H1 (cell line): ENCODE results near the gene KLF18. TPM values are rescaled to one million over a fixed set of nuclear protein-coding genes. Genes with fewer than 3 reads are reported as not detected.

Experiments used
- CTCF ChIA-PET: fragments of 300-600 bp; sonication (Branson Sonifier 250); formaldehyde crosslinking; loops from one replicate; lab custom pipeline; 2021; ENCODE audit not compliant: partially characterized antibody; lab: Charles Lee
- POLR2A ChIA-PET: fragments of 300-600 bp; sonication (Branson Sonifier 250); formaldehyde crosslinking; loops from one replicate; lab custom pipeline; 2021; ENCODE audit warnings: inconsistent platforms; ENCODE audit not compliant: partially characterized antibody; lab: Charles Lee
- DNase-seq, 2 experiments: peaks; one replicate each; pipeline versions ENCODE4 v3.0.0 to v3.0.0-alpha.2; 2010 to 2022; ENCODE audit warnings: low spot score in 2 of 2, low read depth in 1 of 2, mixed read lengths in 1 of 2
- FAIRE-seq: peaks from 2 replicates; lab custom pipeline; 2011; peaks lifted over from hg19 to GRCh38; lab: Jason Lieb, UNC
- H2AFZ ChIP-seq: 2 replicates; pipeline ENCODE4 v1.8.1; 2012; ENCODE audit warnings: low read length, inconsistent platforms
- H2AK5ac ChIP-seq: 2 replicates; pipeline ENCODE4 v1.6.1; 2013; ENCODE audit warnings: low read depth, low read length
- H2BK120ac ChIP-seq: replicated peaks from 2 replicates; pipeline ENCODE3; 2013; ENCODE audit warnings: low read depth, low read length, inconsistent platforms
- H2BK12ac ChIP-seq: 2 replicates; pipeline ENCODE4 v1.6.1; 2013; ENCODE audit warnings: low read depth, low read length
- H2BK15ac ChIP-seq: 2 replicates; pipeline ENCODE4 v1.6.1; 2013; ENCODE audit warnings: low read length
- H2BK20ac ChIP-seq: 2 replicates; pipeline ENCODE4 v1.6.1; 2013; ENCODE audit warnings: low read length
- H2BK5ac ChIP-seq: 2 replicates; pipeline ENCODE4 v1.6.1; 2013; ENCODE audit warnings: low read depth, low read length
- H3K14ac ChIP-seq: 2 replicates; pipeline ENCODE4 v1.6.1; 2013; ENCODE audit warnings: inconsistent platforms; ENCODE audit not compliant: insufficient read length
- H3K18ac ChIP-seq: 2 replicates; pipeline ENCODE4 v1.6.1; 2013; ENCODE audit warnings: low read length; ENCODE audit errors: extremely low read depth
- H3K23ac ChIP-seq: 2 replicates; pipeline ENCODE4 v1.6.1; 2013; ENCODE audit warnings: inconsistent platforms; ENCODE audit not compliant: insufficient read length
- H3K23me2 ChIP-seq: 2 replicates; pipeline ENCODE4 v1.6.1; 2013; ENCODE audit warnings: low read depth, low read length
- H3K27ac ChIP-seq: 2 replicates; pipeline ENCODE4 v1.6.1; 2011; ENCODE audit warnings: low read depth, low read length, inconsistent platforms
- H3K27me3 ChIP-seq, 4 experiments: replicated peaks in 1 of 4; 1 replicate in 1 of 4; 2 replicates in 3 of 4; pipeline versions ENCODE4 v1.6.1 to v1.8.1; 2011 to 2013; ENCODE audit warnings: low read length in 3 of 4, mild to moderate bottlenecking in 3 of 4, inconsistent platforms in 2 of 4, mixed read lengths in 2 of 4, moderate library complexity in 1 of 4; ENCODE audit not compliant: control insufficient read depth in 3 of 4, insufficient read depth in 3 of 4; ENCODE audit errors: extremely low read depth in 1 of 4
- H3K36me3 ChIP-seq, 4 experiments: 2 replicates each; pipeline versions ENCODE4 v1.6.1 to v1.8.1; 2011 to 2013; ENCODE audit warnings: mild to moderate bottlenecking in 4 of 4, low read length in 3 of 4, moderate library complexity in 2 of 4, control low read depth in 1 of 4, inconsistent platforms in 1 of 4; ENCODE audit not compliant: insufficient read depth in 4 of 4, control insufficient read depth in 2 of 4
- H3K4ac ChIP-seq: replicated peaks from 2 replicates; pipeline ENCODE3; 2013; ENCODE audit warnings: low read length, low read depth, mixed read lengths, inconsistent platforms; ENCODE audit not compliant: insufficient read length
- H3K4me1 ChIP-seq, 4 experiments: replicated peaks in 1 of 4; 1 replicate in 1 of 4; 2 replicates in 3 of 4; pipeline versions ENCODE4 v1.6.1 to v1.8.1; 2011 to 2013; ENCODE audit warnings: low read length in 3 of 4, inconsistent platforms in 2 of 4, mixed read lengths in 1 of 4; ENCODE audit not compliant: insufficient read depth in 4 of 4, control insufficient read depth in 3 of 4
- H3K4me2 ChIP-seq, 2 experiments: 2 replicates each; pipeline versions ENCODE4 v1.6.1 to v1.8.1; 2011 to 2013; ENCODE audit warnings: low read depth in 2 of 2, low read length in 2 of 2, control low read depth in 1 of 2, inconsistent platforms in 1 of 2, mild to moderate bottlenecking in 1 of 2; ENCODE audit not compliant: insufficient read depth in 1 of 2
- H3K4me3 ChIP-seq, 4 experiments: fragments of 200-600, 300-600 bp in 1 of 4; sonication (generic), shearing (Covaris generic), sonication (Bioruptor Twin) in 1 of 4; 2 replicates each; pipeline versions ENCODE4 v1.5.1 to v1.8.1; 2011 to 2016; ENCODE audit warnings: low read length in 4 of 4, low read depth in 3 of 4, control low read depth in 2 of 4, inconsistent platforms in 2 of 4, mild to moderate bottlenecking in 2 of 4, mixed read lengths in 1 of 4, moderate library complexity in 1 of 4; ENCODE audit not compliant: insufficient read depth in 2 of 4; ENCODE audit errors: extremely low read depth in 1 of 4
- H3K56ac ChIP-seq: replicated peaks from 2 replicates; pipeline ENCODE3; 2013; ENCODE audit warnings: low read depth, mild to moderate bottlenecking, mixed read lengths, low read length, inconsistent platforms; ENCODE audit not compliant: insufficient read length
- H3K79me1 ChIP-seq: 2 replicates; pipeline ENCODE4 v1.6.1; 2013; ENCODE audit warnings: low read depth, low read length, control low read depth
- H3K79me2 ChIP-seq, 2 experiments: 2 replicates each; pipeline versions ENCODE4 v1.6.1 to v1.8.1; 2012 to 2013; ENCODE audit warnings: low read length in 2 of 2, mild to moderate bottlenecking in 2 of 2, inconsistent platforms in 1 of 2; ENCODE audit not compliant: insufficient read depth in 2 of 2, control insufficient read depth in 1 of 2
- H3K9ac ChIP-seq, 4 experiments: replicated peaks in 1 of 4; 1 replicate in 1 of 4; 2 replicates in 3 of 4; pipeline versions ENCODE4 v1.6.1 to v1.8.1; 2011 to 2013; ENCODE audit warnings: low read depth in 3 of 4, low read length in 3 of 4, control low read depth in 2 of 4, mild to moderate bottlenecking in 2 of 4, moderate library complexity in 2 of 4, inconsistent platforms in 1 of 4; ENCODE audit errors: extremely low read depth in 1 of 4
- H3K9me3 ChIP-seq, 2 experiments: 2 replicates each; pipeline versions ENCODE4 v1.6.1 to v1.8.1; 2012 to 2013; ENCODE audit warnings: mild to moderate bottlenecking in 2 of 2, moderate library complexity in 2 of 2, control low read depth in 1 of 2, inconsistent platforms in 1 of 2, low read depth in 1 of 2, low read length in 1 of 2, mixed read lengths in 1 of 2; ENCODE audit not compliant: insufficient read depth in 2 of 2
- H4K20me1 ChIP-seq, 2 experiments: replicated peaks in 1 of 2; 2 replicates each; pipeline versions ENCODE3 to v1.8.1; 2011 to 2013; ENCODE audit warnings: inconsistent platforms in 2 of 2, low read length in 2 of 2, mild to moderate bottlenecking in 1 of 2; ENCODE audit not compliant: insufficient read depth in 2 of 2, control insufficient read depth in 1 of 2
- H4K5ac ChIP-seq: 2 replicates; pipeline ENCODE4 v1.6.1; 2013; ENCODE audit warnings: low read length, low read depth, mixed read lengths, inconsistent platforms; ENCODE audit not compliant: insufficient read length
- H4K8ac ChIP-seq: 2 replicates; pipeline ENCODE4 v1.8.0; 2013; ENCODE audit warnings: mild to moderate bottlenecking, moderate library complexity, low read length, inconsistent platforms; ENCODE audit not compliant: insufficient read depth; ENCODE audit errors: extremely low read depth
- H4K91ac ChIP-seq: replicated peaks from 2 replicates; pipeline ENCODE3; 2013; ENCODE audit warnings: low read length, mixed read lengths, inconsistent platforms; ENCODE audit not compliant: insufficient read length
- KDM4A ChIP-seq: IDR thresholded peaks from one replicate; pipeline ENCODE4 v1.7.1; 2012; ENCODE audit warnings: low read depth, mild to moderate bottlenecking, moderate library complexity, low read length, inconsistent platforms; ENCODE audit not compliant: severe bottlenecking
- WGBS, 2 experiments: shearing (Covaris generic) in 1 of 2; methylation state at CpG; one replicate each; pipeline versions ENCODE4 v1.1.6 to v1.1.7; 2013 to 2015; ENCODE audit warnings: low lambda C conversion rate in 2 of 2, mixed read lengths in 2 of 2, inconsistent platforms in 1 of 2, low coverage in 1 of 2, missing lambda C conversion rate in 1 of 2; ENCODE audit not compliant: insufficient replicate concordance in 2 of 2, insufficient coverage in 1 of 2, insufficient read length in 1 of 2; ENCODE audit errors: extremely low coverage in 1 of 2, missing lambda C conversion rate in 1 of 2; 5-methylcytosine and 5-hydroxymethylcytosine counted together
- polyA plus RNA-seq, 7 experiments: library from polyadenylated mRNA; depleted of rRNA in 3 of 7; stranded (reverse) in 5 of 7; unstranded in 2 of 7; fragments of >200 nt in 5 of 7; fragments of 200-250 nt in 2 of 7; gene quantifications; 1 replicate in 5 of 7; 2 replicates in 1 of 7; 4 replicates in 1 of 7; pipeline versions ENCODE4 v1.2.1 to v1.2.3, GENCODE V29; 2011 to 2013; ENCODE audit warnings: missing spikeins in 2 of 7, mixed read lengths in 2 of 7
- total RNA-seq: library from RNA; stranded (reverse); fragmentation: NEBNext Ultra II Directional; extraction: Animal tissue kit (Norgen Biotek cat#: 25700); gene quantifications from 2 replicates; pipeline ENCODE4 v1.2.1, GENCODE V29; 2021

Gene KLF18
- total and polyA plus RNA-seq, 2 of the 8 experiments (the other 6 are each of a cell fraction or from before 2014, with no cell fraction given), result 0.09 to 0.15 TPM

DNA sequence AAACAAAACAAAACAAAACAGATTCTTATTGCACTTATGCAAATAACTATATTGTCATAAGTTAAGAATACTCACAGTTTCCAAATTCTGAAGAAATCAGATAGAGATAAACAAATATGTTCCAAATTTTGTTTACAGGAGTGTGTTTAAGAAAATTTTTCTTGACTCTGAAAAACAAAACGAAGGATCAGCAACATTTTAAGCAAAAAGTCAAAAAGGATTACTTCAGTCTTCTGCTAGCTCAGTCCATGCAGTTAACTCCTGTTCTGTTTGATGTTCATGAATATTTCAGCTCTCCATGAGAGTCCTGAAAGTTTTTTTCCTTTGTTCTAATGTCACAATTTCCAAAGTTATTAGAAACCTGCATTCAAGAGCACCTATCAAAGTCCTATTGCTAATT is 33.2 kb upstream of the KLF18 start:
- Histone ChIP-seq H2AFZ (no peak overlapping the region), H3K14ac (no peak overlapping the region), H3K4me3 (no peak overlapping the region), H2BK12ac (no peak overlapping the region), H2BK20ac (no peak overlapping the region), H3K9ac (no peak overlapping the region), H3K79me2 (no peaks in the 10 kb centered on the region), H3K56ac (no peak overlapping the region), H4K20me1 (no peaks in the 10 kb centered on the region), H3K23me2 (no peaks in the 10 kb centered on the region), H4K8ac (no peak overlapping the region), H3K79me1 (no peaks in the 10 kb centered on the region), H2BK15ac (no peak overlapping the region), H3K27ac (no peak overlapping the region), H3K27me3 (no peaks in the 10 kb centered on the region), H3K4me2 (no peak overlapping the region), H3K4ac (no peak overlapping the region), H2BK120ac (no peak overlapping the region), H3K36me3 (no peaks in the 10 kb centered on the region), H2AK5ac (no peak overlapping the region), H3K23ac (no peak overlapping the region), H2BK5ac (no peak overlapping the region), H3K9me3 (peaks cover 10 to 13% of the 10 kb centered on the region in 2 experiments; a peak in 3 of 4 replicates), H3K18ac (no peak overlapping the region), H3K4me1 (no peaks in the 10 kb centered on the region; a peak in 1 of 7 replicates), H4K91ac (no peak overlapping the region), H4K5ac (no peak overlapping the region)
- FAIRE-seq, result no peak
- CTCF ChIA-PET, result interaction anchor here (1.0 kb wide), 1 partner anchor 25 kb away, joined by 3 read pairs; no protein-coding TSS in a partner anchor
- POLR2A ChIA-PET, result interaction anchor here (1.3 kb wide), 1 partner anchor 10 kb away, joined by 3 read pairs; no protein-coding TSS in a partner anchor
- 80% methylated on average over 1 of the region's 1 CpG; no CpG with 5 or more reads in 1 of the 2 experiments for WGBS, 2 experiments
- no peak for TF ChIP-seq KDM4A
- no peak for DNase-seq
